SK-N-SH treated with all-trans-retinoic acid at 6 μM for 48 hours (cell line): ENCODE results near the gene CCDC57.

Source experiments
- ATAC-seq: fragments of 200-7000 bp; cut with Tn5 transposase; 3 replicates; pipeline ENCODE4 v1.9.1; 2020; ENCODE audit warnings: mild to moderate bottlenecking, moderate library complexity
- ARNTL ChIP-seq: fragments of 450-650 bp; formaldehyde crosslinking; IDR thresholded peaks from 2 replicates; pipeline ENCODE4 v1.5.0; 2020; ENCODE audit warnings: low read depth, mild to moderate bottlenecking, moderate library complexity, borderline replicate concordance
- BACH2 ChIP-seq: fragments of 250-450 bp; sonication (Bioruptor Pico); IDR thresholded peaks from 2 replicates; pipeline ENCODE4 v1.9.0; 2021; ENCODE audit warnings: mild to moderate bottlenecking, borderline replicate concordance
- GLIS3 ChIP-seq: fragments of 250-450 bp; sonication (Bioruptor Pico); IDR thresholded peaks from 2 replicates; pipeline ENCODE4 v1.5.0; 2020; ENCODE audit warnings: mild to moderate bottlenecking, moderate library complexity
- ISL1 ChIP-seq: fragments of 250-450 bp; sonication (Bioruptor Pico); IDR thresholded peaks from 2 replicates; pipeline ENCODE4 v2.1.2; 2022; ENCODE audit warnings: mild to moderate bottlenecking, moderate library complexity
- PPARA ChIP-seq: fragments of 250-450 bp; sonication (Bioruptor Pico); IDR thresholded peaks from 2 replicates; pipeline ENCODE4 v1.5.0; 2020; ENCODE audit warnings: mild to moderate bottlenecking, borderline replicate concordance
- SNAI2 ChIP-seq: fragments of 250-450 bp; sonication (Bioruptor Pico); IDR thresholded peaks from 2 replicates; pipeline ENCODE4 v1.5.0; 2020; ENCODE audit warnings: mild to moderate bottlenecking, moderate library complexity
- ZFP30 ChIP-seq: fragments of 450-650 bp; formaldehyde crosslinking; IDR thresholded peaks from 2 replicates; pipeline ENCODE4 v1.5.0; 2022; ENCODE audit warnings: mild to moderate bottlenecking, moderate library complexity
- ZNF565 ChIP-seq: fragments of 450-650 bp; formaldehyde crosslinking; conservative IDR thresholded peaks from 2 replicates; pipeline ENCODE4 v1.5.0; 2020; ENCODE audit warnings: low read depth, mild to moderate bottlenecking, moderate library complexity
- ZNF70 ChIP-seq: fragments of 450-650 bp; formaldehyde crosslinking; IDR thresholded peaks from 2 replicates; pipeline ENCODE4 v1.5.0; 2020; ENCODE audit warnings: mild to moderate bottlenecking, moderate library complexity
- ZNF8 ChIP-seq: fragments of 450-650 bp; formaldehyde crosslinking; IDR thresholded peaks from 2 replicates; pipeline ENCODE4 v1.5.0; 2020; ENCODE audit warnings: mild to moderate bottlenecking, moderate library complexity
- TF ChIP-seq, protein P1 (sequence below): fragments of 250-450 bp; sonication (Bioruptor Pico); IDR thresholded peaks from 2 replicates; pipeline ENCODE4 v1.5.1; 2021; ENCODE audit warnings: mild to moderate bottlenecking, moderate library complexity
- TF ChIP-seq, protein P2 (sequence below): fragments of 250-450 bp; sonication (Bioruptor Pico); IDR thresholded peaks from 2 replicates; pipeline ENCODE4 v1.8.0; 2020; ENCODE audit warnings: mild to moderate bottlenecking, moderate library complexity, borderline replicate concordance
- TF ChIP-seq, protein P3 (sequence below): fragments of 250-450 bp; sonication (Bioruptor Pico); IDR thresholded peaks from 2 replicates; pipeline ENCODE4 v1.8.0; 2021; ENCODE audit warnings: low read depth, mild to moderate bottlenecking, moderate library complexity, borderline replicate concordance
- TF ChIP-seq, protein P4 (sequence below): fragments of 250-450 bp; sonication (Bioruptor Pico); IDR thresholded peaks from 2 replicates; pipeline ENCODE4 v1.5.0; 2020; ENCODE audit warnings: mild to moderate bottlenecking, moderate library complexity

The CCDC57 gene

DNA sequence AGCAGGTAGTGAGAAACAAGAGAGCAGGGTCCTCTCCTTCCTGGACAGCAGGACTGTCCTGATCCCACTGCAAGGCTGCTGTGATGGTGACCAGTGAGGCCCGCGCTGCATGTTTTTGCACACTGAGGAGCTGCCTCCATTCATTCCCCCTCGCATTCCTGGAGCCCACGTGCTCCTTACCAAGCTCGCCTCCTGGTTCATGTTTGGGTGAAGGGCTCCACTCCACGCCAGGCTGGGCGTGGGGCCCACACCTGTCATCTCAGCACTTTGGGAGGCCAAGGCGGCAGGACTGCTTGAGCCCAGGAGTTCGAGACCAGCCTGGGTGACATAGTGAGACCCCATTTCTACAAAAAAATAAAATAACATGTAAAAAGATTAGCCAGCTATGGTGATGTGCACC lies 99.2 kb downstream of the CCDC57 start:
- TF ChIP-seq SNAI2 (CRISPR knock-in tag) (no peak), BACH2 (no peak), ZNF8 (CRISPR knock-in tag) (no peak), ZFP30 (no peak)
- TF ChIP-seq, protein P1, sequence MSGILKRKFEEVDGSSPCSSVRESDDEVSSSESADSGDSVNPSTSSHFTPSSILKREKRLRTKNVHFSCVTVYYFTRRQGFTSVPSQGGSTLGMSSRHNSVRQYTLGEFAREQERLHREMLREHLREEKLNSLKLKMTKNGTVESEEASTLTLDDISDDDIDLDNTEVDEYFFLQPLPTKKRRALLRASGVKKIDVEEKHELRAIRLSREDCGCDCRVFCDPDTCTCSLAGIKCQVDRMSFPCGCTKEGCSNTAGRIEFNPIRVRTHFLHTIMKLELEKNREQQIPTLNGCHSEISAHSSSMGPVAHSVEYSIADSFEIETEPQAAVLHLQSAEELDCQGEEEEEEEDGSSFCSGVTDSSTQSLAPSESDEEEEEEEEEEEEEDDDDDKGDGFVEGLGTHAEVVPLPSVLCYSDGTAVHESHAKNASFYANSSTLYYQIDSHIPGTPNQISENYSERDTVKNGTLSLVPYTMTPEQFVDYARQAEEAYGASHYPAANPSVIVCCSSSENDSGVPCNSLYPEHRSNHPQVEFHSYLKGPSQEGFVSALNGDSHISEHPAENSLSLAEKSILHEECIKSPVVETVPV (CRISPR knock-in tag) = no peak
- TF ChIP-seq, protein P2, sequence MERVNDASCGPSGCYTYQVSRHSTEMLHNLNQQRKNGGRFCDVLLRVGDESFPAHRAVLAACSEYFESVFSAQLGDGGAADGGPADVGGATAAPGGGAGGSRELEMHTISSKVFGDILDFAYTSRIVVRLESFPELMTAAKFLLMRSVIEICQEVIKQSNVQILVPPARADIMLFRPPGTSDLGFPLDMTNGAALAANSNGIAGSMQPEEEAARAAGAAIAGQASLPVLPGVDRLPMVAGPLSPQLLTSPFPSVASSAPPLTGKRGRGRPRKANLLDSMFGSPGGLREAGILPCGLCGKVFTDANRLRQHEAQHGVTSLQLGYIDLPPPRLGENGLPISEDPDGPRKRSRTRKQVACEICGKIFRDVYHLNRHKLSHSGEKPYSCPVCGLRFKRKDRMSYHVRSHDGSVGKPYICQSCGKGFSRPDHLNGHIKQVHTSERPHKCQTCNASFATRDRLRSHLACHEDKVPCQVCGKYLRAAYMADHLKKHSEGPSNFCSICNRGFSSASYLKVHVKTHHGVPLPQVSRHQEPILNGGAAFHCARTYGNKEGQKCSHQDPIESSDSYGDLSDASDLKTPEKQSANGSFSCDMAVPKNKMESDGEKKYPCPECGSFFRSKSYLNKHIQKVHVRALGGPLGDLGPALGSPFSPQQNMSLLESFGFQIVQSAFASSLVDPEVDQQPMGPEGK (CRISPR knock-in tag) = no peak
- TF ChIP-seq, all 23 proteins: peak for 0
- ATAC-seq = no peak

DNA sequence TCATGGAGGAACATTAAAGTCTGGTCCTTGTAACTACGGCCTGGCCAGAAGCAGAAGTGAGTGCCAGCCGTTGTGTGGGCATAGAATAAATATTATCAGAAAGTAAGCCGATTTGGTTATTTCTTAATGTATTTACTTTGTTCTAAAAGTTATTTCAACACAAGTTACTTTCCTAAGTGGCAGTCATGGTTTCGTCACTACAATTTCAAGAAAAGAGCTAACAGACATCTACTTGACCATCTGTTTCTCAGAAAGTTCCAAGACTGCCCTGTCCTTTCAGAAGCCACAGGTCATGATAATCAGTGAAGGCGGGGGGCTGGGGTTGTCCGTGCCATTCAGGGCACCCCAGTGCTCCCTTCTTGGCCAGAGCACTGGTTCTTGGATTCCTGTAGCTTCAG lies 99.7 kb downstream of the CCDC57 start:
- ATAC-seq = no peak
- TF ChIP-seq ARNTL (no peak), SNAI2 (CRISPR knock-in tag) (no peak), BACH2 (no peak), ZNF70 (no peak), GLIS3 (CRISPR knock-in tag) (no peak)
- TF ChIP-seq, protein P1 (CRISPR knock-in tag) = no peak
- TF ChIP-seq, protein P2 (CRISPR knock-in tag) = no peak
- TF ChIP-seq, all 23 proteins: peak for 0

DNA sequence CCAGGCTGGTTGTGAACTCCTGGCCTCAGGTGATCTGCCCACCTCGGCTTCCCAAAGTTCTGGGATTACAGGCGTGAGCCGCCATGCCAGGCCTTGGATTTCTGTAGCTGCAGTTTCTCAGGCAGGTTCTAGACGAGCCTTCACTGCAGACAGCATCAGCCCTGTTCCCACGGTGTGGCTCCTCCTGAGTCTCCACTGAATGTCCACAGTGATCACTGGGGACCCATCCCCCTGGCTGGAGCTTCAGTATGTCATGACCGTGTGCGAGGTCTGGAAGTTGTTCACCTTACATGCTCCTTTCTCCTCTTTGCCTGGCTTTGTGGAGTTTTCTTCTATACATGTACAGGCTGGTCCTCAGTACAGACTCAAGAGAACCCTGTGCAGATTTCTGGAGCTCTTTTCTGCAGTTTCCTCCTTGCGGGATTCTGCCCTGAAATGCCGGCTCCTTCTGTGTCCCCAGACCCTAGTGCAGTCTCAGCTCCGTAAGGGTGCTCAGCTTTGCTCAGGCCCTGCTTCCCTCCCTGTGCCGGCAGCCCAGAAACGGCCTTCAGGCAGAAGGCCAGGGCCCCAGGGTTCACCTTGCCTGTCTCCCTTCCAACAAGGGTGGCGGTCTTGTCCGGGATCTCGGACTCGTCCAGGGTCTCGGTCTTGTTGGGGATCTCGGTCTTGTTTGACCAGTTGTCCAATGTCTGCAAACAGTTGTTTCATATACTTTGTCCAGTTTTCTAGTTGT lies 100.3 kb downstream of the CCDC57 start:
- TF ChIP-seq ZFP30 (no peak), ZNF70 (no peak), PPARA (CRISPR knock-in tag) (no peak), ISL1 (no peak), ZNF565 (CRISPR knock-in tag) (no peak), ARNTL (no peak), SNAI2 (CRISPR knock-in tag) (no peak)
- TF ChIP-seq, protein P2 (CRISPR knock-in tag) = no peak
- TF ChIP-seq, protein P1 (CRISPR knock-in tag) = no peak
- TF ChIP-seq, protein P3, sequence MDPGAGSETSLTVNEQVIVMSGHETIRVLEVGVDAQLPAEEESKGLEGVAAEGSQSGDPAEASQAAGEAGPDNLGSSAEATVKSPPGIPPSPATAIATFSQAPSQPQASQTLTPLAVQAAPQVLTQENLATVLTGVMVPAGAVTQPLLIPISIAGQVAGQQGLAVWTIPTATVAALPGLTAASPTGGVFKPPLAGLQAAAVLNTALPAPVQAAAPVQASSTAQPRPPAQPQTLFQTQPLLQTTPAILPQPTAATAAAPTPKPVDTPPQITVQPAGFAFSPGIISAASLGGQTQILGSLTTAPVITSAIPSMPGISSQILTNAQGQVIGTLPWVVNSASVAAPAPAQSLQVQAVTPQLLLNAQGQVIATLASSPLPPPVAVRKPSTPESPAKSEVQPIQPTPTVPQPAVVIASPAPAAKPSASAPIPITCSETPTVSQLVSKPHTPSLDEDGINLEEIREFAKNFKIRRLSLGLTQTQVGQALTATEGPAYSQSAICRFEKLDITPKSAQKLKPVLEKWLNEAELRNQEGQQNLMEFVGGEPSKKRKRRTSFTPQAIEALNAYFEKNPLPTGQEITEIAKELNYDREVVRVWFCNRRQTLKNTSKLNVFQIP = no peak
- TF ChIP-seq, protein P4, sequence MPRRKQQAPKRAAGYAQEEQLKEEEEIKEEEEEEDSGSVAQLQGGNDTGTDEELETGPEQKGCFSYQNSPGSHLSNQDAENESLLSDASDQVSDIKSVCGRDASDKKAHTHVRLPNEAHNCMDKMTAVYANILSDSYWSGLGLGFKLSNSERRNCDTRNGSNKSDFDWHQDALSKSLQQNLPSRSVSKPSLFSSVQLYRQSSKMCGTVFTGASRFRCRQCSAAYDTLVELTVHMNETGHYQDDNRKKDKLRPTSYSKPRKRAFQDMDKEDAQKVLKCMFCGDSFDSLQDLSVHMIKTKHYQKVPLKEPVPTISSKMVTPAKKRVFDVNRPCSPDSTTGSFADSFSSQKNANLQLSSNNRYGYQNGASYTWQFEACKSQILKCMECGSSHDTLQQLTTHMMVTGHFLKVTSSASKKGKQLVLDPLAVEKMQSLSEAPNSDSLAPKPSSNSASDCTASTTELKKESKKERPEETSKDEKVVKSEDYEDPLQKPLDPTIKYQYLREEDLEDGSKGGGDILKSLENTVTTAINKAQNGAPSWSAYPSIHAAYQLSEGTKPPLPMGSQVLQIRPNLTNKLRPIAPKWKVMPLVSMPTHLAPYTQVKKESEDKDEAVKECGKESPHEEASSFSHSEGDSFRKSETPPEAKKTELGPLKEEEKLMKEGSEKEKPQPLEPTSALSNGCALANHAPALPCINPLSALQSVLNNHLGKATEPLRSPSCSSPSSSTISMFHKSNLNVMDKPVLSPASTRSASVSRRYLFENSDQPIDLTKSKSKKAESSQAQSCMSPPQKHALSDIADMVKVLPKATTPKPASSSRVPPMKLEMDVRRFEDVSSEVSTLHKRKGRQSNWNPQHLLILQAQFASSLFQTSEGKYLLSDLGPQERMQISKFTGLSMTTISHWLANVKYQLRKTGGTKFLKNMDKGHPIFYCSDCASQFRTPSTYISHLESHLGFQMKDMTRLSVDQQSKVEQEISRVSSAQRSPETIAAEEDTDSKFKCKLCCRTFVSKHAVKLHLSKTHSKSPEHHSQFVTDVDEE = no peak
- TF ChIP-seq, all 23 proteins: peak for 0
- ATAC-seq = no peak
